ENCODE results near the gene EPHX1. TPM values are rescaled to one million over a fixed set of nuclear protein-coding genes. Genes with fewer than 3 reads are reported as not detected.

EPHX1 gene
- total RNA-seq, 4 donors from 2014 or later: 89.0 to 177 (median 156) TPM

- peak; percentile 91 for ATAC-seq (ENCODE audit: low FRiP score)
These were observed 37.6 kb upstream of the EPHX1 start for GRCh38 chr1:225772323-225772768.

DNA sequence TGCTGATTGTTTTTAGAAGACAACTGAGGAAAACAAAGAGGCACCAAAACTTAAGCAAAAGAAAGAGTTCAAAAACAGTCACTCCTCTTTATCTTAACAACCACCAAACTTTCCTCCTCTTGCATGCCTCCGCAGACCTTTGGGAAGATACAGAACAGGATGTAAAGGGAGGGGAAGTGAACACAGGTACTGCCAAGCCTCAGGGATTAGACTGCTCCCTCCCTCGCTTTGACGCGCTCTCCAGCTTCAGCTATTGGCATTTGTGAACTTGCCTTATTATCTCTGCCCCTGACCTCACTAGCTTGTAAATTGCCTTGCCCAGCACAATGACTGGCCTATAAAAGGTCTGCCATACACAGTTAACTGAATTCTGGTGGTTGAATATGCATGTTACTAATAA lies 37.1 kb upstream of the EPHX1 start:
- DNase-seq (ENCODE audit: low spot score) (no peak), ATAC-seq (ENCODE audit: low FRiP score) (peak; percentile 23)
- TF ChIP-seq, protein P1, sequence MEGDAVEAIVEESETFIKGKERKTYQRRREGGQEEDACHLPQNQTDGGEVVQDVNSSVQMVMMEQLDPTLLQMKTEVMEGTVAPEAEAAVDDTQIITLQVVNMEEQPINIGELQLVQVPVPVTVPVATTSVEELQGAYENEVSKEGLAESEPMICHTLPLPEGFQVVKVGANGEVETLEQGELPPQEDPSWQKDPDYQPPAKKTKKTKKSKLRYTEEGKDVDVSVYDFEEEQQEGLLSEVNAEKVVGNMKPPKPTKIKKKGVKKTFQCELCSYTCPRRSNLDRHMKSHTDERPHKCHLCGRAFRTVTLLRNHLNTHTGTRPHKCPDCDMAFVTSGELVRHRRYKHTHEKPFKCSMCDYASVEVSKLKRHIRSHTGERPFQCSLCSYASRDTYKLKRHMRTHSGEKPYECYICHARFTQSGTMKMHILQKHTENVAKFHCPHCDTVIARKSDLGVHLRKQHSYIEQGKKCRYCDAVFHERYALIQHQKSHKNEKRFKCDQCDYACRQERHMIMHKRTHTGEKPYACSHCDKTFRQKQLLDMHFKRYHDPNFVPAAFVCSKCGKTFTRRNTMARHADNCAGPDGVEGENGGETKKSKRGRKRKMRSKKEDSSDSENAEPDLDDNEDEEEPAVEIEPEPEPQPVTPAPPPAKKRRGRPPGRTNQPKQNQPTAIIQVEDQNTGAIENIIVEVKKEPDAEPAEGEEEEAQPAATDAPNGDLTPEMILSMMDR (IDR thresholded peaks at IDR 0.05): no peak

More at GRCh38 chr1:225772323-225772768, 37.6 kb upstream of the EPHX1 start:
- TF ChIP-seq, protein P1 (IDR thresholded peaks at IDR 0.05): peak in 1 of 3 donors; percentile 52
- no peak for DNase-seq (ENCODE audit: low spot score)

DNA sequence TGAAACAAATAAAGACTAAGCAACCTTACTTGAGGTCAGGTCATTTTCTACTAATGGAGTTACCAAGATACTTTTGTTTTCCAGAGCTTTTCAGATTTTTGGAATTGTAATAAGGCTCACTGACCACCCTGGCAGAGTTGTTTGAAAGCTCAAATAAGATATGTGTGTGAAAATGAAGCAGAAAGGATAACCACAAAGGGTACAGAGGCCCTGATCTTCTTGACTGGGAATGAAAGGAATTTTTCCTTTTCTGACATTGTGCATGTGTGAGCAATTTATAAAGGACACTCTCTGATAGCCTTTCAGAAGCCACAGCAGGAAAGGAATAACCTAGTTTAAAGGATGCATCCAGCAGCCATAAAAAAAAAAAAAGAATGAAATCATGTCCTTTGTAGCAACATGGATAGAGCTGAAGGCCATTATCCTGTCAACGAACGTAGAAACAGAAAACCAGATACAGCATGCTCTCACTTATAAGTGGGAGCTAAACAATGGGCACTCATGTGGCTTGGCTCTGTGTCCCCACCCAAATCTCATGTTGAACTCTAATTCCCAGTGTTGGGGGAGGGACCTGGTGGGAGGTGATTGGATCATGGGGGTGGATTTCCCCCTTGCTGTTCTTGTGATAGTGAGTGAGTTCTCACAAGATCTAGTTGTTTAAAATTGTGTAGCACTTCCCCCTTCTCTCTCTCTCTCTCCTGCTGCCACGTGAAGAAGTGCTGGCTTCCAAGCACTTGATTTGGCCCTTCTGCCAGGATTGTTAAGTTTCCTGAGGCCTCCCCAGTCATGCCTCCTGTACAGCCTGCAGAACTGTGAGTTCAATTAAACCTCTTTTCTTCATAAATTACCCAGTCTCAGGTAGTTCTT lies 35.4 kb upstream of the EPHX1 start:
- TF ChIP-seq, protein P1 (IDR thresholded peaks at IDR 0.05): no peak
- ATAC-seq (ENCODE audit: low FRiP score) (no peak), DNase-seq (ENCODE audit: low spot score) (no peak)

- TF ChIP-seq, protein P1 (IDR thresholded peaks at IDR 0.05): no peak
- no peak for ATAC-seq (ENCODE audit: low FRiP score)
These were observed 33.6 kb upstream of the EPHX1 start for GRCh38 chr1:225776294-225776693.

GRCh38 chr1:225777058-225777582 lies 32.8 kb upstream of the EPHX1 start:
- DNase-seq (ENCODE audit: low spot score): no peak
- TF ChIP-seq, protein P1 (IDR thresholded peaks at IDR 0.05): no peak
- peak; percentile 7 for ATAC-seq (ENCODE audit: low FRiP score)

More at GRCh38 chr1:225776294-225776693, 33.6 kb upstream of the EPHX1 start:
- no peak for DNase-seq (ENCODE audit: low spot score)

GRCh38 chr1:225777583-225778336 lies 32.2 kb upstream of the EPHX1 start, which contains the start of gene SRP9:
Gene SRP9 (plus strand): TSS chr1:225777826. CDS start chr1:225777941, 115 bp downstream.
- peak; percentile 85 for DNase-seq (ENCODE audit: low spot score)
- peak; percentile 100 for ATAC-seq (ENCODE audit: low FRiP score)
- TF ChIP-seq, protein P1 (IDR thresholded peaks at IDR 0.05): peak in 1 of 3 donors; percentile 90
